ENCODE measurements around the gene ITPR1. TPM values are rescaled to one million over a fixed set of nuclear protein-coding genes. Genes with fewer than 3 reads are reported as not detected.

ITPR1 gene
- polyA plus RNA-seq, 1 donor from 2014 or later = 2.1 TPM

DNA sequence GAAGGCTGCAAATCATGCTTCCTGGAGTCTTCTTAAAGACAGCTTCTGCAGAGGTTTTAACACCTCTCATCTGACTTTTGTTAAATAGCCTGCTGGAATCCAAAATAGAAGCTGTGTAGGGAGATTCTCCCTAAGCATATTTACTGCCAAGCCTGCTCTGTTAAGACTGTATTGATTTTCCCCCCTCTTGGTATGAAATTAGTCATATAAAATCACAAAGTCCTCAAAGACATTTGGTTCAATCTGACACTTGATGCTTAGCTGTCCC, 94.6 kb downstream of the ITPR1 start:
- Histone ChIP-seq H3K9me3 (ENCODE audit: low read length) (no peaks in the 10 kb centered on the region), H2AFZ (ENCODE audit: low read depth, low read length) (no peak overlapping the region), H3K79me2 (replicated peaks; ENCODE audit: insufficient read depth, low read length) (no peaks in the 10 kb centered on the region), H3K36me3 (ENCODE audit: insufficient read depth, low read length) (no peaks in the 10 kb centered on the region), H3F3A (ENCODE audit: insufficient read depth, low read length, poor library complexity, severe bottlenecking) (no peaks in the 10 kb centered on the region), H3K27ac (ENCODE audit: low read length) (no peak overlapping the region), H3K4me2 (ENCODE audit: low read length) (no peak overlapping the region), H3K4me3 (ENCODE audit: low read length) (no peak overlapping the region), H3K9me2 (ENCODE audit: insufficient read depth, low read length) (no peaks in the 10 kb centered on the region), H3K9ac (ENCODE audit: low read length) (no peak overlapping the region), H4K20me1 (ENCODE audit: insufficient read depth) (no peaks in the 10 kb centered on the region), H3K27me3 (ENCODE audit: insufficient read depth, low read depth, low read length) (no peaks in the 10 kb centered on the region)
- TF ChIP-seq, protein P1, sequence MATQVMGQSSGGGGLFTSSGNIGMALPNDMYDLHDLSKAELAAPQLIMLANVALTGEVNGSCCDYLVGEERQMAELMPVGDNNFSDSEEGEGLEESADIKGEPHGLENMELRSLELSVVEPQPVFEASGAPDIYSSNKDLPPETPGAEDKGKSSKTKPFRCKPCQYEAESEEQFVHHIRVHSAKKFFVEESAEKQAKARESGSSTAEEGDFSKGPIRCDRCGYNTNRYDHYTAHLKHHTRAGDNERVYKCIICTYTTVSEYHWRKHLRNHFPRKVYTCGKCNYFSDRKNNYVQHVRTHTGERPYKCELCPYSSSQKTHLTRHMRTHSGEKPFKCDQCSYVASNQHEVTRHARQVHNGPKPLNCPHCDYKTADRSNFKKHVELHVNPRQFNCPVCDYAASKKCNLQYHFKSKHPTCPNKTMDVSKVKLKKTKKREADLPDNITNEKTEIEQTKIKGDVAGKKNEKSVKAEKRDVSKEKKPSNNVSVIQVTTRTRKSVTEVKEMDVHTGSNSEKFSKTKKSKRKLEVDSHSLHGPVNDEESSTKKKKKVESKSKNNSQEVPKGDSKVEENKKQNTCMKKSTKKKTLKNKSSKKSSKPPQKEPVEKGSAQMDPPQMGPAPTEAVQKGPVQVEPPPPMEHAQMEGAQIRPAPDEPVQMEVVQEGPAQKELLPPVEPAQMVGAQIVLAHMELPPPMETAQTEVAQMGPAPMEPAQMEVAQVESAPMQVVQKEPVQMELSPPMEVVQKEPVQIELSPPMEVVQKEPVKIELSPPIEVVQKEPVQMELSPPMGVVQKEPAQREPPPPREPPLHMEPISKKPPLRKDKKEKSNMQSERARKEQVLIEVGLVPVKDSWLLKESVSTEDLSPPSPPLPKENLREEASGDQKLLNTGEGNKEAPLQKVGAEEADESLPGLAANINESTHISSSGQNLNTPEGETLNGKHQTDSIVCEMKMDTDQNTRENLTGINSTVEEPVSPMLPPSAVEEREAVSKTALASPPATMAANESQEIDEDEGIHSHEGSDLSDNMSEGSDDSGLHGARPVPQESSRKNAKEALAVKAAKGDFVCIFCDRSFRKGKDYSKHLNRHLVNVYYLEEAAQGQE (IDR thresholded peaks at IDR 0.05; ENCODE audit: borderline replicate concordance) = no peak
- TF ChIP-seq SMC3 (conservative IDR thresholded peaks at IDR 0.05; ENCODE audit: poor library complexity) (no peak), TAF1 (IDR thresholded peaks at IDR 0.05; ENCODE audit: low read depth) (no peak)
- TF ChIP-seq, protein P2, sequence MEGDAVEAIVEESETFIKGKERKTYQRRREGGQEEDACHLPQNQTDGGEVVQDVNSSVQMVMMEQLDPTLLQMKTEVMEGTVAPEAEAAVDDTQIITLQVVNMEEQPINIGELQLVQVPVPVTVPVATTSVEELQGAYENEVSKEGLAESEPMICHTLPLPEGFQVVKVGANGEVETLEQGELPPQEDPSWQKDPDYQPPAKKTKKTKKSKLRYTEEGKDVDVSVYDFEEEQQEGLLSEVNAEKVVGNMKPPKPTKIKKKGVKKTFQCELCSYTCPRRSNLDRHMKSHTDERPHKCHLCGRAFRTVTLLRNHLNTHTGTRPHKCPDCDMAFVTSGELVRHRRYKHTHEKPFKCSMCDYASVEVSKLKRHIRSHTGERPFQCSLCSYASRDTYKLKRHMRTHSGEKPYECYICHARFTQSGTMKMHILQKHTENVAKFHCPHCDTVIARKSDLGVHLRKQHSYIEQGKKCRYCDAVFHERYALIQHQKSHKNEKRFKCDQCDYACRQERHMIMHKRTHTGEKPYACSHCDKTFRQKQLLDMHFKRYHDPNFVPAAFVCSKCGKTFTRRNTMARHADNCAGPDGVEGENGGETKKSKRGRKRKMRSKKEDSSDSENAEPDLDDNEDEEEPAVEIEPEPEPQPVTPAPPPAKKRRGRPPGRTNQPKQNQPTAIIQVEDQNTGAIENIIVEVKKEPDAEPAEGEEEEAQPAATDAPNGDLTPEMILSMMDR (IDR thresholded peaks at IDR 0.05; ENCODE audit: poor library complexity, severe bottlenecking) = no peak

DNA sequence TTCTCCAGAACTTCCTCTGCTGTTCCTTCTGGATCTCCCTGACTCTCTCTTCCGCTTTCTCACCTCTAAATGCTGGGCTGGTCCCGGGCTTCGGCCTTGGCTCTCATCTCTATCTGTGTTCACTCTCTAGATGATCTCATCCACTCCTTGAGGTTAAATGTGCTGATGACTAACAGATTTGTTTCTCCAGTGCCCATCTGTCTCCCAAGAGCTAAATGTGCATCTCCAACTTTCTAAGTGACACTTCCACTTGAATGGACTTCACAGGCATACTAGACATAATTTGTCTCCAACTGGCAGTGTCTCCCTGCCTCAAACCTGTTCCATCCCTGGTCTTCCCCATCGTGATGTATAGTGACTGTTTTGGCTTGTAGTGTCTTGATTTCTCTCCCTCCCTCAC, 95.3 kb downstream of the ITPR1 start:
- H4K20me1 ChIP-seq (ENCODE audit: insufficient read depth) = no peaks in the 10 kb centered on the region
- H3K79me2 ChIP-seq (replicated peaks; ENCODE audit: insufficient read depth, low read length) = no peaks in the 10 kb centered on the region
- no peaks in the 10 kb centered on the region for H3K36me3 ChIP-seq (ENCODE audit: insufficient read depth, low read length)
- no peaks in the 10 kb centered on the region for H3K27me3 ChIP-seq (ENCODE audit: insufficient read depth, low read depth, low read length)
- no peaks in the 10 kb centered on the region for H3K9me3 ChIP-seq (ENCODE audit: low read length)
- H2AFZ ChIP-seq (ENCODE audit: low read depth, low read length) = no peak overlapping the region
- no peak for TF ChIP-seq TAF1 (IDR thresholded peaks at IDR 0.05; ENCODE audit: low read depth)
- TF ChIP-seq, protein P1 (IDR thresholded peaks at IDR 0.05; ENCODE audit: borderline replicate concordance) = no peak
- no peak for TF ChIP-seq RAD21 (conservative IDR thresholded peaks at IDR 0.05)
- TF ChIP-seq, protein P2 (IDR thresholded peaks at IDR 0.05; ENCODE audit: poor library complexity, severe bottlenecking) = no peak
- TF ChIP-seq POLR2AphosphoS5 (IDR thresholded peaks at IDR 0.05) = no peak
- TF ChIP-seq EZH2 (IDR thresholded peaks at IDR 0.05; ENCODE audit: borderline replicate concordance, insufficient read depth, low read length, poor library complexity, severe bottlenecking) = no peak
- TF ChIP-seq MXI1 (conservative IDR thresholded peaks at IDR 0.05; ENCODE audit: poor library complexity, severe bottlenecking) = no peak
- TF ChIP-seq EP300 (conservative IDR thresholded peaks at IDR 0.05; ENCODE audit: poor library complexity, severe bottlenecking) = no peak
- TF ChIP-seq SMC3 (conservative IDR thresholded peaks at IDR 0.05; ENCODE audit: poor library complexity) = no peak
- no peak overlapping the region for H3K27ac ChIP-seq (ENCODE audit: low read length)
- no peak overlapping the region for H3K4me2 ChIP-seq (ENCODE audit: low read length)
- no peaks in the 10 kb centered on the region for H3F3A ChIP-seq (ENCODE audit: insufficient read depth, low read length, poor library complexity, severe bottlenecking)
- no peaks in the 10 kb centered on the region for H3K9me2 ChIP-seq (ENCODE audit: insufficient read depth, low read length)
- H3K9ac ChIP-seq (ENCODE audit: low read length) = no peak overlapping the region
- H3K4me3 ChIP-seq (ENCODE audit: low read length) = no peak overlapping the region

Data from neural cell (in vitro differentiated cells).